ENCODE measurements around the gene MFSD12.

MFSD12 gene

GRCh38 chr19:3507371-3508120, 49.8 kb downstream of the MFSD12 start:
- H3F3A ChIP-seq (ENCODE audit: low read depth), result no peaks in the 10 kb centered on the region
- no peaks in the 10 kb centered on the region for H3K9me3 ChIP-seq (ENCODE audit: insufficient read depth, low read depth, low read length)
- H4K20me1 ChIP-seq (ENCODE audit: insufficient read depth, low read length, poor library complexity, severe bottlenecking), result peaks cover 59% of the 10 kb centered on the region
- H3K4me2 ChIP-seq (ENCODE audit: low read depth, low read length, poor library complexity, severe bottlenecking), result peak overlapping the region; percentile 100
- no peak overlapping the region for H2AFZ ChIP-seq (ENCODE audit: low read length)
- no peaks in the 10 kb centered on the region for H3K27me3 ChIP-seq (ENCODE audit: insufficient read depth, low read length, poor library complexity, severe bottlenecking)
- H3K4me3 ChIP-seq (ENCODE audit: low read length, poor library complexity, severe bottlenecking), result peak overlapping the region; percentile 99
- peaks cover 44% of the 10 kb centered on the region for H3K4me1 ChIP-seq (ENCODE audit: insufficient read depth, low read length, poor library complexity, severe bottlenecking)
- no peak for TF ChIP-seq EZH2phosphoT487 (IDR thresholded peaks at IDR 0.05; ENCODE audit: borderline replicate concordance)
- TF ChIP-seq, protein P1, sequence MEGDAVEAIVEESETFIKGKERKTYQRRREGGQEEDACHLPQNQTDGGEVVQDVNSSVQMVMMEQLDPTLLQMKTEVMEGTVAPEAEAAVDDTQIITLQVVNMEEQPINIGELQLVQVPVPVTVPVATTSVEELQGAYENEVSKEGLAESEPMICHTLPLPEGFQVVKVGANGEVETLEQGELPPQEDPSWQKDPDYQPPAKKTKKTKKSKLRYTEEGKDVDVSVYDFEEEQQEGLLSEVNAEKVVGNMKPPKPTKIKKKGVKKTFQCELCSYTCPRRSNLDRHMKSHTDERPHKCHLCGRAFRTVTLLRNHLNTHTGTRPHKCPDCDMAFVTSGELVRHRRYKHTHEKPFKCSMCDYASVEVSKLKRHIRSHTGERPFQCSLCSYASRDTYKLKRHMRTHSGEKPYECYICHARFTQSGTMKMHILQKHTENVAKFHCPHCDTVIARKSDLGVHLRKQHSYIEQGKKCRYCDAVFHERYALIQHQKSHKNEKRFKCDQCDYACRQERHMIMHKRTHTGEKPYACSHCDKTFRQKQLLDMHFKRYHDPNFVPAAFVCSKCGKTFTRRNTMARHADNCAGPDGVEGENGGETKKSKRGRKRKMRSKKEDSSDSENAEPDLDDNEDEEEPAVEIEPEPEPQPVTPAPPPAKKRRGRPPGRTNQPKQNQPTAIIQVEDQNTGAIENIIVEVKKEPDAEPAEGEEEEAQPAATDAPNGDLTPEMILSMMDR (conservative IDR thresholded peaks at IDR 0.05; ENCODE audit: low read length), result no peak
- H3K9ac ChIP-seq (ENCODE audit: low read depth, low read length, poor library complexity, severe bottlenecking), result peak overlapping the region; percentile 94
- H3K9me2 ChIP-seq (replicated peaks; ENCODE audit: low read depth, low read length), result no peaks in the 10 kb centered on the region
- H3K36me3 ChIP-seq (ENCODE audit: insufficient read depth, low read length), result no peaks in the 10 kb centered on the region
- peaks cover 64% of the 10 kb centered on the region for H3K79me2 ChIP-seq (ENCODE audit: insufficient read depth, low read length)

- Histone ChIP-seq H2AFZ (ENCODE audit: low read length) (peak overlapping the region; percentile 68; the same call in 1 of the 2 replicates), H3K4me1 (ENCODE audit: insufficient read depth, low read length, poor library complexity, severe bottlenecking) (peaks cover 44% of the 10 kb centered on the region), H3K27me3 (ENCODE audit: insufficient read depth, low read length, poor library complexity, severe bottlenecking) (no peaks in the 10 kb centered on the region), H3K9me2 (replicated peaks; ENCODE audit: low read depth, low read length) (no peaks in the 10 kb centered on the region), H3K36me3 (ENCODE audit: insufficient read depth, low read length) (no peaks in the 10 kb centered on the region), H3K9me3 (ENCODE audit: insufficient read depth, low read depth, low read length) (no peaks in the 10 kb centered on the region), H4K20me1 (ENCODE audit: insufficient read depth, low read length, poor library complexity, severe bottlenecking) (peaks cover 50% of the 10 kb centered on the region), H3K79me2 (ENCODE audit: insufficient read depth, low read length) (peaks cover 55% of the 10 kb centered on the region), H3K9ac (ENCODE audit: low read depth, low read length, poor library complexity, severe bottlenecking) (peak overlapping the region; percentile 94), H3K4me3 (ENCODE audit: low read length, poor library complexity, severe bottlenecking) (peak overlapping the region; percentile 99), H3F3A (ENCODE audit: low read depth) (no peaks in the 10 kb centered on the region), H3K4me2 (ENCODE audit: low read depth, low read length, poor library complexity, severe bottlenecking) (peak overlapping the region; percentile 100)
- TF ChIP-seq, protein P1 (conservative IDR thresholded peaks at IDR 0.05; ENCODE audit: low read length), result no peak
- no peak for TF ChIP-seq EZH2phosphoT487 (IDR thresholded peaks at IDR 0.05; ENCODE audit: borderline replicate concordance)
Observed at GRCh38 chr19:3506384-3507340, 50.7 kb downstream of the MFSD12 start.

DNA sequence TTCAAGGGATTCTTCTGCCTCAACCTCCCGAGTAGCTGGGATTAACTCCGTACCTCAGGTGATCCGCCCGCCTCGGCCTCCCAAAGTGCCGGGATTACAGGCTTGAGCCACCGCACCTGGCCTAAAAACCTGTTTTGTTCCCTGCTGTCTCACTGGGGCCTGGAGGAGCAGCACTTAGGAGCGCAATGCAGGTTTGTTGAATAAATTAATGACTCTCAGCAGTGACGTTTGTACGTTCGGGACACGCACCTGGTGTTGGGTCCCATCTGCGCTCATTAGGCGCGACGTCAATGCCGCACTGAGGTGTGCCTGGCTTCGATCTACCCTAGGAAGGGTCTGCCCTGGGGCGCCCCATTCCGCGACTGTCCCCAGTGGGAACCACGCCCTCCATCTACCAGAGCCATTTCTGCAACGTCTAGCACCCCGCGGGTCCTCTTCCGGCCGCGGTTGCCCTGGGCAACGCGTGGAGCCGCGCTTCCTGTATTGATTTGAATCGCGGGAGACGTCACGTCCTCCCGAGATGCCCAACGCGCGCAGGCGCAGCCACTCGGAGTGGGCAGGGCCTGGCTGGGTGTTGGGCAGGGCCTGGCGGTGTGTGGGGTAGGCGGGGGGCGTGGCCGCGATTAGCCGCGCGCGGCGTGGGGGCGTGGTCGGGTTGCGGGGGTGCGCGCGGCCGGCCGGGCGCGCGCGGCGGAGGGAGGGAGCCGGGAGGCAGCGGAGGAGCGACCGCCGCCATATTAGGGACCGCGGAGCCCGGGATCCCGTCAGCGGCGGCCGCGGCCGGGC, 51.6 kb downstream of the MFSD12 start, which contains the start of gene FZR1:
TSS of gene FZR1 (plus strand) at position 714 of the 786 bp plus-strand sequence. CDS start 16,679 bp downstream, outside the sequence.
- Histone ChIP-seq H3K4me3 (ENCODE audit: low read length, poor library complexity, severe bottlenecking) (peak within 1 kb of the TSS; percentile 99), H3K9me2 (replicated peaks; ENCODE audit: low read depth, low read length) (no peaks in the 10 kb centered on the region), H3K4me1 (ENCODE audit: insufficient read depth, low read length, poor library complexity, severe bottlenecking) (peaks cover 43% of the 10 kb centered on the region), H3K36me3 (ENCODE audit: insufficient read depth, low read length) (no peaks in the 10 kb centered on the region), H3K4me2 (ENCODE audit: low read depth, low read length, poor library complexity, severe bottlenecking) (peak within 1 kb of the TSS; percentile 100), H3K27me3 (ENCODE audit: insufficient read depth, low read length, poor library complexity, severe bottlenecking) (no peaks in the 10 kb centered on the region), H2AFZ (ENCODE audit: low read length) (peak within 1 kb of the TSS; percentile 73), H3K9ac (ENCODE audit: low read depth, low read length, poor library complexity, severe bottlenecking) (peak within 1 kb of the TSS; percentile 94), H3F3A (ENCODE audit: low read depth) (no peaks in the 10 kb centered on the region), H4K20me1 (ENCODE audit: insufficient read depth, low read length, poor library complexity, severe bottlenecking) (peaks cover 41% of the 10 kb centered on the region), H3K9me3 (ENCODE audit: insufficient read depth, low read depth, low read length) (no peaks in the 10 kb centered on the region), H3K79me2 (ENCODE audit: insufficient read depth, low read length) (peaks cover 47% of the 10 kb centered on the region)
- TF ChIP-seq, protein P1 (conservative IDR thresholded peaks at IDR 0.05; ENCODE audit: low read length), result no peak
- TF ChIP-seq EZH2phosphoT487 (IDR thresholded peaks at IDR 0.05; ENCODE audit: borderline replicate concordance), result no peak

Data from Loucy (cell line).